K562 (cell line): ENCODE data around the gene SEMA3F. TPM values are rescaled to one million over a fixed set of nuclear protein-coding genes. Genes with fewer than 3 reads are reported as not detected.

Experiments
- ATAC-seq: fragments of 200-7000 bp; cut with Tn5 transposase; 3 replicates; pipeline ENCODE4 v1.9.1; 2020; ENCODE audit warnings: moderate library complexity
- BruUV-seq: library from RNA; stranded (reverse); fragments of 400-500 nt; replicated peaks from 2 replicates; lab custom pipeline; 2021; lab: Mats Ljungman, UMichigan
- CTCF ChIA-PET: fragments of 300-600 bp; formaldehyde crosslinking; extraction: SDS; loops from one replicate; lab custom pipeline; 2021; ENCODE audit warnings: low intra/inter-chr PET ratio; lab: Yijun Ruan, JAX
- POLR2A ChIA-PET: fragments of 300-600, 350-650 bp; sonication (Branson Sonifier 250); formaldehyde crosslinking; extraction: SDS; loops from one replicate; lab custom pipeline; 2021; ENCODE audit warnings: antibody characterized with exemption, inconsistent platforms; lab: Yijun Ruan, JAX
- DNase-seq, 4 experiments: peaks; one replicate each; pipeline versions ENCODE4 v3.0.0 to v3.0.0-alpha.2; 2011 to 2018; ENCODE audit warnings: low spot score in 3 of 4, mixed read lengths in 3 of 4; ENCODE audit errors: extremely low read depth in 1 of 4
- FAIRE-seq: peaks from 2 replicates; lab custom pipeline; 2011; peaks lifted over from hg19 to GRCh38; lab: Jason Lieb, UNC
- H2AFZ ChIP-seq: 2 replicates; pipeline ENCODE4 v1.6.0; 2011; ENCODE audit warnings: low read depth, low read length, control low read depth, inconsistent platforms
- H3K27ac ChIP-seq: fragments of 200-600 bp; 3 replicates; pipeline ENCODE4 v1.8.0; 2011; ENCODE audit warnings: low read depth, mild to moderate bottlenecking, control low read depth, inconsistent platforms, low read length, moderate library complexity, mixed read lengths; ENCODE audit errors: extremely low read depth
- H3K27me3 ChIP-seq, 2 experiments: fragments of 300-600 bp in 1 of 2; 2 replicates in 1 of 2; 3 replicates in 1 of 2; pipeline versions ENCODE4 v1.6.0 to v1.8.0; 2011; ENCODE audit warnings: inconsistent platforms in 2 of 2, low read length in 2 of 2, mild to moderate bottlenecking in 1 of 2, mixed read lengths in 1 of 2, moderate library complexity in 1 of 2; ENCODE audit not compliant: control insufficient read depth in 2 of 2, insufficient read depth in 2 of 2
- H3K36me3 ChIP-seq: fragments of 300-600 bp; 3 replicates; pipeline ENCODE4 v1.8.0; 2011; ENCODE audit warnings: mild to moderate bottlenecking, low read length, inconsistent platforms; ENCODE audit not compliant: control insufficient read depth, insufficient read depth
- H3K4me1 ChIP-seq, 2 experiments: fragments of 200-600 bp in 1 of 2; replicated peaks in 1 of 2; 2 replicates in 1 of 2; 3 replicates in 1 of 2; pipeline versions ENCODE4 v1.5.1 to v1.8.0; 2011; ENCODE audit warnings: inconsistent platforms in 2 of 2, low read length in 2 of 2, mild to moderate bottlenecking in 1 of 2, mixed read lengths in 1 of 2, moderate library complexity in 1 of 2; ENCODE audit not compliant: control insufficient read depth in 2 of 2, insufficient read depth in 2 of 2
- H3K4me2 ChIP-seq: 2 replicates; pipeline ENCODE4 v1.6.1; 2011; ENCODE audit warnings: low read length, control low read depth, inconsistent platforms, mixed read lengths; ENCODE audit not compliant: insufficient read depth
- H3K4me3 ChIP-seq: fragments of 200-600 bp; sonication (generic), shearing (Covaris generic); 2 replicates; pipeline ENCODE4 v1.5.1; 2016; ENCODE audit warnings: control low read depth, inconsistent platforms
- H3K79me2 ChIP-seq: fragments of 200-600 bp; 3 replicates; pipeline ENCODE4 v1.8.0; 2011; ENCODE audit warnings: low read length, inconsistent platforms; ENCODE audit not compliant: control insufficient read depth, insufficient read depth
- H3K9ac ChIP-seq, 2 experiments: 2 replicates each; pipeline versions ENCODE4 v1.6.0 to v1.6.1; 2011; ENCODE audit warnings: low read depth in 2 of 2, low read length in 2 of 2, control low read depth in 1 of 2, inconsistent platforms in 1 of 2, mild to moderate bottlenecking in 1 of 2, mixed read lengths in 1 of 2; ENCODE audit not compliant: insufficient read depth in 1 of 2
- H3K9me1 ChIP-seq: one replicate; pipeline ENCODE4 v1.6.0; 2011; ENCODE audit warnings: inconsistent platforms, mild to moderate bottlenecking, low read length, moderate library complexity; ENCODE audit not compliant: control insufficient read depth, insufficient read depth
- H3K9me3 ChIP-seq: replicated peaks from 2 replicates; pipeline ENCODE4 v1.5.1; 2011; ENCODE audit warnings: low read depth, low read length, inconsistent platforms; ENCODE audit not compliant: control insufficient read depth, insufficient read depth
- H4K20me1 ChIP-seq: replicated peaks from 2 replicates; pipeline ENCODE4 v1.6.1; 2011; ENCODE audit warnings: low read length, inconsistent platforms, mixed read lengths; ENCODE audit not compliant: control insufficient read depth, insufficient read depth
- ASH1L ChIP-seq: fragments of 450-650 bp; IDR thresholded peaks from 2 replicates; pipeline ENCODE4 v1.6.1; 2018; ENCODE audit warnings: borderline replicate concordance, mild to moderate bottlenecking, low read depth; ENCODE audit not compliant: partially characterized antibody
- BRF2 ChIP-seq: IDR thresholded peaks from 3 replicates; pipeline ENCODE4 v1.6.1; 2011; ENCODE audit warnings: borderline replicate concordance, mild to moderate bottlenecking; ENCODE audit not compliant: insufficient read length, insufficient read depth
- CREB3 ChIP-seq: fragments of 450-650 bp; conservative IDR thresholded peaks from 2 replicates; pipeline ENCODE4 v1.6.1; 2016; ENCODE audit warnings: missing genetic modification characterization, low read depth, mild to moderate bottlenecking, missing compliant biosample characterization, moderate library complexity
- DIDO1 ChIP-seq: fragments of 450-650 bp; IDR thresholded peaks from 2 replicates; pipeline ENCODE4 v1.6.1; 2016; ENCODE audit warnings: low read depth, missing biosample characterization, missing genetic modification characterization
- ELK3 ChIP-seq: fragments of 450-650 bp; formaldehyde crosslinking; IDR thresholded peaks from 2 replicates; pipeline ENCODE4 v1.4.0; 2020; ENCODE audit warnings: mild to moderate bottlenecking
- EWSR1 ChIP-seq: fragments of 450-650 bp; IDR thresholded peaks from 2 replicates; pipeline ENCODE4 v1.6.1; 2018; ENCODE audit warnings: borderline replicate concordance, mild to moderate bottlenecking, low read depth, moderate library complexity; ENCODE audit not compliant: partially characterized antibody
- FUS ChIP-seq: fragments of 200-400 bp; formaldehyde crosslinking; optimal IDR thresholded peaks from 2 replicates; pipeline ENCODE3; 2017; ENCODE audit warnings: low read depth, low read length
- GABPA ChIP-seq: fragments of 200-800 bp; sonication (Bioruptor generic); conservative IDR thresholded peaks from 2 replicates; pipeline ENCODE4 v1.6.1; 2016; ENCODE audit warnings: low read depth, missing genetic modification characterization, missing compliant biosample characterization
- GABPB2 ChIP-seq: fragments of 250-450 bp; sonication (Bioruptor Pico); conservative IDR thresholded peaks from 2 replicates; pipeline ENCODE4 v1.5.1; 2021; ENCODE audit warnings: mild to moderate bottlenecking
- SMAD2 ChIP-seq: fragments of 150-350 bp; IDR thresholded peaks from 2 replicates; pipeline ENCODE4 v1.6.1; 2014; ENCODE audit warnings: low read depth, mild to moderate bottlenecking, low read length
- TCF7L2 ChIP-seq: fragments of 150-350 bp; IDR thresholded peaks from 2 replicates; pipeline ENCODE4 v1.6.1; 2016; ENCODE audit warnings: low read depth, mild to moderate bottlenecking, low read length, moderate library complexity
- TEAD2 ChIP-seq: fragments of 450-650 bp; IDR thresholded peaks from 2 replicates; pipeline ENCODE4 v1.6.1; 2016; ENCODE audit warnings: missing genetic modification characterization, control low read depth, missing compliant biosample characterization
- ZNF184 ChIP-seq: sonication (generic); formaldehyde crosslinking; IDR thresholded peaks from 2 replicates; pipeline ENCODE4 v1.5.0; 2020; ENCODE audit warnings: missing genetic modification reagents
- ZNF253 ChIP-seq: fragments of 250-450 bp; sonication (Bioruptor Pico); conservative IDR thresholded peaks from 2 replicates; pipeline ENCODE4 v1.6.1; 2021; ENCODE audit warnings: mild to moderate bottlenecking
- ZNF551 ChIP-seq: fragments of 250-450 bp; sonication (Bioruptor Pico); IDR thresholded peaks from 2 replicates; pipeline ENCODE4 v1.5.0; 2021; ENCODE audit warnings: mild to moderate bottlenecking, moderate library complexity
- WGBS: fragments of 100-300 bp; shearing (Covaris generic); methylation state at CpG from one replicate; pipeline ENCODE4 v1.1.6; 2016; ENCODE audit warnings: low coverage, mixed read lengths; ENCODE audit not compliant: insufficient coverage; ENCODE audit errors: missing lambda C conversion rate; 5-methylcytosine and 5-hydroxymethylcytosine counted together
- in situ Hi-C: fragments of 300-500 bp; cut with MboI; formaldehyde crosslinking; loops from 4 replicates; pipeline ENCODE4 v1.15.0; 2018; ENCODE audit warnings: inconsistent platforms, mixed read lengths
- intact Hi-C: fragments of 100-400 bp; cut with micrococcal nuclease; formaldehyde crosslinking; loops from 2 replicates; pipeline ENCODE4 v1.14.2; 2022
- polyA plus RNA-seq, 8 experiments: library from polyadenylated mRNA; depleted of rRNA in 4 of 8; stranded (reverse) in 5 of 8; unstranded in 3 of 8; fragments of >200 nt; fragmentation: Nextera tagmentation in 2 of 8; fragmentation: Illumina TruSeq in 1 of 8; extraction: Ambion mirVana in 2 of 8; extraction: Trizol in 1 of 8; gene quantifications; 2 replicates each; pipeline versions ENCODE4 v1.2.1 to v1.2.3, GENCODE V29; 2011 to 2014; ENCODE audit warnings: inconsistent platforms in 1 of 8, missing spikeins in 1 of 8
- total RNA-seq, 7 experiments: library from RNA; depleted of rRNA in 6 of 7; stranded (reverse); fragments of >200 nt in 6 of 7; fragmentation: Illumina TruSeq in 2 of 7; extraction: Trizol in 2 of 7; gene quantifications; 2 replicates each; pipeline versions ENCODE4 v1.2.1 to v1.2.3, GENCODE V29; 2011 to 2021; ENCODE audit warnings: low replicate concordance in 1 of 7

SEMA3F gene
- total and polyA plus RNA-seq, 9 of the 15 experiments (the other 6 are each of a cell fraction or from before 2014, with no cell fraction given), result 0.58 to 3.0 (median 2.0) TPM; not detected in 2

- in situ Hi-C loops, result no loop called here
- no peak for FAIRE-seq
Observed at GRCh38 chr3:50171540-50172301, 16.6 kb downstream of the SEMA3F start.

More at GRCh38 chr3:50171540-50172301, 16.6 kb downstream of the SEMA3F start:
- Histone ChIP-seq H3K27ac (no peak overlapping the region), H3K9me1 (no peaks in the 10 kb centered on the region), H3K9ac (no peak overlapping the region), H3K4me1 (peaks cover 0 to 39% of the 10 kb centered on the region in 2 experiments; a peak in 3 of 5 replicates), H4K20me1 (no peaks in the 10 kb centered on the region), H3K4me2 (no peak overlapping the region), H3K27me3 (no peaks in the 10 kb centered on the region), H3K79me2 (no peaks in the 10 kb centered on the region), H2AFZ (no peak overlapping the region), H3K36me3 (no peaks in the 10 kb centered on the region), H3K4me3 (no peak overlapping the region), H3K9me3 (no peaks in the 10 kb centered on the region)
- no peak for ATAC-seq
- ChIA-PET POLR2A (interaction anchor here (0.6 to 1.4 kb wide), 2 partner anchors 12 to 15 kb away, joined by 3 to 5 read pairs; no protein-coding TSS in a partner anchor), CTCF (no interaction called here)
- no peak for DNase-seq
- 73% methylated on average over 15 of the region's 21 CpGs for WGBS
- TF ChIP-seq ZNF253 (CRISPR knock-in tag), result no peak
- TF ChIP-seq ZNF551 (CRISPR knock-in tag), result no peak
- no peak for TF ChIP-seq DIDO1 (tag)
- no peak for TF ChIP-seq BRF2
- TF ChIP-seq GABPB2, result no peak
- no peak for TF ChIP-seq CREB3 (tag)
- TF ChIP-seq TCF7L2, result no peak
- TF ChIP-seq EWSR1, result no peak
- no peak for TF ChIP-seq ELK3 (CRISPR knock-in tag)
- no peak for TF ChIP-seq ZNF184 (CRISPR knock-in tag)
- no peak for TF ChIP-seq ASH1L
- TF ChIP-seq GABPA (tag), result no peak
- no peak for TF ChIP-seq SMAD2
- TF ChIP-seq TEAD2 (tag), result no peak
- TF ChIP-seq FUS, result no peak
- intact Hi-C loops, result no loop called here
- no TSS peak for BruUV-seq
